ENCODE measurements around the gene PPP3CB.

- TF ChIP-seq EZH2 (IDR thresholded peaks at IDR 0.05; ENCODE audit: borderline replicate concordance, insufficient read depth, low read depth, low read length, poor library complexity, severe bottlenecking) (no peak), CTCF (IDR thresholded peaks at IDR 0.05) (no peak)
Observed at GRCh38 chr10:73495884-73496674, at the start of gene PPP3CB.

Measured in B cell (primary cell).